ENCODE measurements around the gene RAD51B.
"Not testable (repeated sequence)": the region's sequence is repeated elsewhere in the genome, so short reads cannot be mapped to it uniquely, and the experiment has no call there.

RAD51B gene

DNA sequence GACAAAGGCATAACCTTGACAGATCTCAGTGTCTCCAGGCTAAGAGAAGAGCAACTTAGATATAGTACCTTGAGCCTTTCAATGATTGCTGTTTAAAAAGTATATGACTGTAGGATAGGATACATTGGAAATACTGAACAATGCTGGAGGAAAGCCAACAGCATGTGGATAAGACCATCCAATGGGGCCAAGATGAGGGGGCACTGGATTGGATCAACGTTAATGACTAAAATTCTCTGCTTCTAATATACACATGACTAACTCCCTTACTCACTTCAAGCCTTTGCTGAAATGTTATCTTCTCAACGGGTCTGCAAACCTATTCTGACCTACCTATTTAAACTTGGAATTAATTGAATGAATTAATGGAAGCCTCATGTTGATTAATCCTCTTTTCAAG, 354.9 kb downstream of the RAD51B start:
- no peak for DNase-seq (ENCODE audit: low read depth in 2 of 2)

DNA sequence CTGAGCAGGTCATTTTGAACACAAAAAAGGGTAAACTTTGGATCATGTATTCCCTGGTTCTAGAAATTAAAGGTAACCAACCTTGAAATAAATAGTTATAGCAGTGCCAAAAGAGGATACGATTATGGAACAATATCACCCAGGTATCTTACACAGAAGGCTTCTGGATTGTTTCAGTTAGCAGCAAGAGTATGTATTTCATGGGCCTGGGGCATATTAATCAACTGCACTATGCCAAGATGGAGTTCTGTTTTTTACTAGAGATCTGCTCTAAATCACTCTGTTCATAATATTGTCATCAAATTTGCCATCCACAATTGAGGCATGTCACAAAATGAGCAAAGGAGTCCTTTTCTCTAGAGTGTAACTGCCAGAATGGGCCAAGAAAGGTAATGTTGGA, 357.1 kb downstream of the RAD51B start:
- no peak for DNase-seq (ENCODE audit: low read depth in 2 of 2)

DNA sequence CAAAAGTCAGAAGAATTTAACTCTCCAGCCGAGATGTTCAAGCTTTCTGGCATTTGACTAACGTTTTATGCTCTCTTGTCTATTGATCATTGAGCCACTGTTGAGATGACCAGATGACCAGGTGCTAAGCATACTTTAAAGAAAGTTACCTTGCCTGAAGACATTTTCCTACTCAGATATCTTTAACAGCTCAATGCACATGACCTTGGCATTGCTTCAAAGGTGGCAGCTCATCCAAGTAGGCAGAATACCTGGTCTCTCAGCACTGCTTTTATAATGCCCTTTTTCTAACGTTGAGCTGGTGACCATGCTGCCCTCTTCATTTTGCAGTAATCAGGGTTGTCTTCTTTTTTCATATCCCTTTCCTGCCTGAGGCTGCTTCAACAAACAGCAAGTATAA, 358.1 kb downstream of the RAD51B start:
- no peak for DNase-seq (ENCODE audit: low read depth in 2 of 2)

DNA sequence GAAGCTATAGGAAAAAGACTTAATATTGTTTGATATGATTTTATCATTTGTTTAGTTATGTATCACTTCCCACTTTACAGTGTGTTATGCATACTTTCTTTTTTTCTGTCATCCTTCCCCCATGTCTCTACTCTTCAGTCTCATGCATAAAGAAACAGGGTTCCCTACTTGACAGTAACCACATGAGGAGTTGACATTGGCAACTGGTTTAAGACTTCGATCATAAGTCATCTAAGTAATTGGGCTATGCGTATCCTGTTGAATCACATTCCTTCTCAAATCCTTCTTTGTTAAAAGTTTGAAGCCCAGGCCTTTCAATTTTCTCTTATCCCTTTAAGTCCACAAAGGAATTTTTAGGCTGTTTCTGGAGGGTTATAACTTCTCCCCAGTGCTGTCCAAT, 358.7 kb downstream of the RAD51B start:
- DNase-seq (ENCODE audit: low read depth in 2 of 2): no peak

DNA sequence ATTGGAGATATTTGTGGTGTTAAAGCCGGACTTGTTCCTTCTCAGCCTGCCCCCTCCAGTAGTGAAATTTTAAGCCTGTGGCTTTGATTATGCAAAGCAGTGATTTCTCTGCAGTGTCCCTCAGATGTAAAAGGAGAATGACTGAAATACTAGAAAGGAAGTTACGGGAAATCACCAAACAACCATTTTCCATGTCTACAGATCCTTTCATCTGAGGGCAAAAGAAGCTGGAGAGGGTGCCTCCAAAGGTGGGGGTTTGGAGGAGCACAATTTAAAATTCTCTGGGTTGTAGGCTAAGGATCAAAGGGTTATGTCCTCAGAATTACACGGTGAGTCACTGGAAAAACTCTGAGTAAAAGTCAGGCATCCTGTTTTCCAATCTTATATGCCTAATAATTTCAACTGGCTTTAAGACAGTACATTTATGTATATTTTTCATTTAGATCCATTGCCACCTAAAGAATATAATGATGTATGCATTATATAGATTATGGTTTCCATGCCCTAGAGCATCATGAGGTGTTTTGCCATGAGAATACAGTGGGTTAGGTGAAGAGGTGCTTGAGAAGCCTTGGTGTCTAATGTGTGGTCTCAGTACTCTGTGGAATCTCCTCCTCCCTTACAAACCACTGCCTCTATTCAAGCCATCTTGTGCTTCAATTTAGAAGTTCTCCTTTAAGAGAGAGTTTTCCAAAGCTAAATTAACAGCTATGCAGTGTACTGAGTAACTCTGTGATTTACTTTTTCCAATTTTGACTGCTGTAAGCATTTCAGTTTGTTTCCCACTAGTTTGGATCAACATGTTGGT, 362.1 kb downstream of the RAD51B start:
- no peak for DNase-seq (ENCODE audit: low read depth in 2 of 2)

DNA sequence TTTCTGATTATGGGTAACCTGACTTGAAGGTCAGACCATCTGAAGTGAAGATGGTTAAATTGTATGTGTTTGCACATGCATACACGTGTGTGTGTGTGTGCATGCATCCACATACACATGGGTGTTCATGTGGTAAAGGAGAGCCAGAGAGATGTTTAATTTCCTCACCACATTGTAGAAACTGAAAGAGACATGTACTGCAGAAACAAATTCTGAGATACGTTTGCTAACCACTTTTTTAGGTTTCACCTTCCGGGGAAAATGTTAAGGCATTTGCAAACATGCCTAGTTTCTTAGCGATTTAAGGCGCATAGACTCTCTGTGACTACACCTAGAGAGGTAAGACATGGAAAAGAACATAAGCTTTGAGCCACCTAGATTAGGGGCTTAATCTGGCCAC, 362.9 kb downstream of the RAD51B start:
- no peak for DNase-seq (ENCODE audit: low read depth in 2 of 2)

DNA sequence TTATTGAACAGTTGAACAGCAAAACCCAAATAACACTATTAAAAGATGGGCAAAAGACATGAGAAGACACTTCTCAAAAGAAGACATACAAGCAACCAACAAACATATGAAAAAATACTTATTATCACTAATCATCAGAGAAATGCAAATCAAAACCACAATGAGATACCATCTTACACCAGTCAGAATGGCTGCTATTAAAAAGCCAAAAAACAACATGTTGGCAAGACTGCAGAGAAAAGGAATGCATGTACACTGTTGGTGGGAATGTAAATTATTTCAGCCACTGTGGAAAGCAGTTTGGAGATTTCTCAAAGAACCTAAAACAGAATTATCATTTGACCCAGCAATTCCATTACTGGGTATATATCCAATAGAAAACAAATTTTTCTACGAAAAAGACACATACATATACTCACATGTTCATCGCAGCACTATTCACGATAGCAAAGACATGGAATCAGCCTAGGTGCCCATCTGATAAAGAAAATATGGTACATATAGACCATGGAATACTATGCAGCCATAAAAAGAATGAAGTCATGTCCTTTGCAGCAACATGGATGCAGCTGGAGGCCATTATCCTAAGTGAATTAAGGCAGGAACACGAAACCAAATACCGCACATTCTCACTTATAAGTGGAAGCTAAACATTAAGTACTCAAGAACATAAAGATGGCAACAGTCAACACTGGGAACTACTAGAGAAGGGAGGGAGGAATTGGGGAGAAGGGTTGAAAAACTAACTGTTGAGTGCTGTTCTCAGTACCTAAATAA, 367.1 kb downstream of the RAD51B start:
- DNase-seq (ENCODE audit: low read depth in 2 of 2): not testable (repeated sequence)

DNA sequence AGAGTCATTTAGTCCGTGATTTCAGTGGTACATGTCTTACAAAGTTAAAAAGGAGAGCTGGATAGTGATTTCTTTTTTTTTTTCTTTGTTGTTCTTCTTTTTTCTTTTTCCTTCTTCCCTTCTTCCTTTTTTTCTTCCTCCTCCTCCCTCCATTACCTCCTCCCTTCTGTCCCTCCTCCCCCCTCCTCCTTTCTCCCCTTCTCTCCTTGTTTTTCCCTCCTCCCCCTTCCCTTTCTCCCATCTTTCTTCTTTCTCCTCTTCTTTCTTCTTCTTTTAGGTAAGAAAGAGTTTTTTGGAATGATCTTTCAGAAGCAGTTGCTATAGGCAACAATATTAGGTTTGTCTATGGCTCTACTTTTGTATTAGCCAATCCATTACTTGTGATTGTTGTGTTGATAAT, 368.6 kb downstream of the RAD51B start:
- DNase-seq (ENCODE audit: low read depth in 2 of 2): no peak

DNA sequence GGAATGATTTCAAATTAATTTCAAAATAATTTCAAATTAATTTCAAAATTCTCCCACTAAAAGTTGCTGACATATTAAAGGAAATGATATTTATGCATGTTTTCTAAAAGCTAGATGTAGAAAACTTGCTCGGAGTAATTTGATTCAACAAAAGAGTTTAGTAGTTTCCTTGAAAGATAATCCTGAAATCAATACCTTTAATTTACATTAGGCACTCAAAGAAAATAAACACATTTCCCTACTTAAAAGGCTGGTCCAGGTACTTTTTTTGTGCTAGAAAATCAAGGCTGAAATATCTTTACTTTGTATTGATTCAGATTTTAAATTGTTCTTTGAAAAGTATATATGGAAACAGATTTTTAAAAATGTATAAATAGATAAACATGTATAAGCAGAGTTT, 370.5 kb downstream of the RAD51B start:
- no peak for DNase-seq (ENCODE audit: low read depth in 2 of 2)

DNA sequence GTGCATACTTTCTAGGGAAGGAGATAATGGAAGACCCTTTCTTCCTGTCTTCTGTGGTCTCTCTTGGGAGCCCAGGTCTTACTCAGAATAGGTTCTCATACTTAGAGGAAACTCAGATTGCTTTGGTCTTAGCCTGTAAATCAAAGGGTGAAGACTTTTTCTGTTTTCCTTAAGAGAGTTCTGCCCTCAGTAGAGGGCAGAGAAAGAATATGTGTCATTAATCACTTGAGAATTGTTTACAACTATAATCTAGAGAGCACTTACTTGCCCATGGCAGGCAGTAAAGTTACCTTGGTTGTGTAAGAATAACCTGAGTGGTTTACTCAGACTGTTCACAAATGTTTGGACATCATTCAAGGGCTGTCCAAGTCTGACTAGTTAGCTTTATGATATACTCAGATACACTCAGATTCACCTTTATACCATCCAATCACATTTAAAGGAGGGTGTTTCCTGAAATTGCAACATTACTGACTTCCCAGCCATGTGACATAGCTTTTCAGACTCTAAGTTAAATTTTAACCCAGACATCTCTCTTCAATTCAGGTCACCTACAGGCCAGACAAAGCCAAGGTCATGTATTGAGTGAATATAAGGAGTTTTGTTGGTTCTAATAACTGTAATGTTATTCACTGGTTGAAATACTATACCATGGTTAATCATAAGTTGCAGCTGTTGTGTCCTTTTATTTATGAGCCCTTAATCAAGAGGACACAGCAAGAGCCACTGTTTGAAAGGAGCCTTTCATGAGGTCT, 372.2 kb downstream of the RAD51B start:
- no peak for DNase-seq (ENCODE audit: low read depth in 2 of 2)

DNA sequence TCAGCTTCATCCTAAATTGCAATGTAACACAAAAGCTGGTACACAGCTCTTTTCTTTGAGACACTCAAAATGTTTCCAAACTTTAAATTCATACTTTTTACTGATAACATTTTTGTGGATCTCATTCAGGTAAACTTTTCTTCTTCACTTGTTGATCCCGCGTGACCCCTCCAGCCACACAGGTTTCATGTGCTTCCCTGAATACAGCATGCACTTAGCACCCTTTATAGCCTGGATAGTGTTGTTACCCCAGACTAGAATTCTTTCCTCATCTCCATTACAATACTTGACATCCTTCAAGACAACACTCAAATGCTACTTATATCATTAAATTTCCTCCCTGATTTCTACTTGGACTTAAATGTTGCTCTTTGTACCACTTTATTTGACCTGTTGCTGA, 373.4 kb downstream of the RAD51B start:
- DNase-seq (ENCODE audit: low read depth in 2 of 2): no peak

DNA sequence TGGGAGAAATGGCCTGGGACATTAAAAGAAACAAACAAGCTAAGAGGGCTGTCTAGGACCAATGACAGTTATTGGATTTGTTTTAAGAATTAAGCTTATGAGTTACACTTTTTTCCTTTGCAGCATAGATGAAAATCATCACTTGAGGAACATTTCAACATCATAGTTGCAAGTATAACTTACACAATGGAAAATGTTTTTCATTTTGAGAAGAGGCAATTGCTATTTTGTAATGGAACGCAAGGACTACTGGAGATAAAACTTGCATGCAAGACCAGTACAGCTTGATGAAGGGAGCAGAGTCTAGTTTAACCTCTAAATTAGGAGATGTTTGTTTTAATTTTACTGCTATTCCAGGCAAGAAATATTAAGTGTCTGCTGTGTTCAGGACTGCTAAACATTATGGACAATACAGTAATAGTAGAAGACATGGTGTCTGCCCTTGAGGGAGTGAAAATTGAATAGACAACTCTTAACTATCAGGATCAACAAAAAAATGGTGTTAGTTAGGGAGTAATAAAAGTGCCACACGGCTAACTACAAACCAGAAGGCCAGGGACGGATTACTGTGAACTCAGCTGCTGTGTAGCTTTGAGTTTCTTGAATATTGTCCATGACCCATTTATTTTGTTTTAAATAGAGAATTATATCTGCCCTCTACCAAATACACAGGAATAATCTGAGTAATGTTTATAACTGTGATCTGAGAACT, 374.5 kb downstream of the RAD51B start:
- no peak for DNase-seq (ENCODE audit: low read depth in 2 of 2)

DNA sequence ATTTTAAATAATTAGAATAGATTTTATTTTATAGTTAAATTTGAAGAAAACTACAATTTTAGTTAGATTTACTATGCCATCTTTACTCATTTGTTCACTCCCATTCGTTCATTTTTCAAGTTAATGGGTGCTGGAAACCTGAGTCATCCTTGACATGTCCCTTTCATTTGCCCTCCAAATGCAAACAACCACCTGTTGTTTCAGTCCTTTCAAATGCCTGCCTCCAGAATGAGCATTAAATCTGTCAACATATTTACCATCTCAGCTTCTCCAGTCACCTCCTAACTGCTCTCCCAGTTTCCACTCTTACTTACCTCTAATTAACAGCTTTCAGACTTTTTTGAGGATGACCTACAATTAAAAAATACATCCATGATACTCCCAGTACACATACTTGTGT, 375.5 kb downstream of the RAD51B start:
- no peak for DNase-seq (ENCODE audit: low read depth in 2 of 2)

DNA sequence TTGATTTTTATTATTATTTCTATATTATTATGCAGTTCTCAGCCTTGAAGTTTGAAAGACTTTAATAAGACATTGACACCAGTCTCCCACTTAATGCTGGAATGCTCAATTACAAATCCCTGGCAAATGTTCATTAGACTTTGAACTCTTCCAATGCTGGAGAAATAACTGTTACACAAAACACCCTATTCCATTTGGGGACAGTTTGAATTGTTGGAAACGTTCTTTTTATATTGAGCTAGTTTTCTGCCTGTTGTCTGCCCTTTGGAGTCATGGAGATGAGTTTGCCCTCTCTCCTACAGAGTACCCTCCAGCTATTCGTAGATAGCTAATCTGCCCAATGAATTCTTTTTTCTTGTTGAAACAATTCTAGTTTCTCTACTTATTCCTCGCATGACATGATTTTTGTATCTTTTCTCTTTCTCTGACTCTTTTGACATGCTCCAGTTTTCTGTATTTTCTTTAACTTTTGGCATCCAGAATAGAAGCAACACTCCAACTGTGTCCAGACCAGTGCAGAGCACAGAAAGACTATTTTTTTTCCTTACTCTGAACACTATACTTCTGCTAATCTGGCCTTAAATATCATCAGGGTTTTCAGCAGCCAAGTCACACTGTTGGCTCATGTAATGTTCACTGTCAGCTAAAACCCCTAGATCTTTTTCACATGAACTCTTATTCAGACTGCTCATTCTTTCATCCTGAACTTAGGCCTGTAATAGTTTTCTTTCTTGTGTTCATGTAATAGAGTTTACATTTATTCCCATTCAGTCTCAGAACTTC, 379.3 kb downstream of the RAD51B start:
- no peak for DNase-seq (ENCODE audit: low read depth in 2 of 2)

DNA sequence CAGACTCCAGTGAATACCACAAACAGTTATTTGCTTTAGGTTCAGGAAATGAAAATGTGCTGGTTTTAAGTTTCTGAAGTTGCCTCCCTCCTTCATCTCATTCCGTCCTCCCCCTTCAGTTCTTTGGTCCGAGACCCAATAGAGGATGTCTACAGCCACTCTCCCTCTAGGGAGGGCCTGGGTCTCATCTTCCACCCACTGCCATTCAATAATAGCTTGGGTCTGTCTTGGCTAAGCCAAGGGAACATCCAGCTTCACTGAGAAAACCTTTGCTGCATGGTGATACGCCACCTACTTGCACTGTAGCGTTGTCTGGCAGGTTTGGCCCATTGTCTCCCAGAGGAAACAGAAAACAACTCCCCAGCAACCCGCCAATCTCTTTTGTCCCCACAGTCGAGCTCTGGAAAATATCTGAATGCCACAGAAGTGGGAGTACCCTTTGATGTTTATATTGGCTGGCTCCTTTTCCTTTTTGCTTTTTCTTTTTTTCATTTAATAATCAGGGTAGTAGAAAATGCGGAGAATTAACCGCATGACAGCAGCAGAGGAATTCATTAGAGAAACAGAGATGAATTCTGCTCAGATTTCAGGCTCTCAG, 380.1 kb downstream of the RAD51B start:
- DNase-seq (ENCODE audit: low read depth in 2 of 2): no peak

DNA sequence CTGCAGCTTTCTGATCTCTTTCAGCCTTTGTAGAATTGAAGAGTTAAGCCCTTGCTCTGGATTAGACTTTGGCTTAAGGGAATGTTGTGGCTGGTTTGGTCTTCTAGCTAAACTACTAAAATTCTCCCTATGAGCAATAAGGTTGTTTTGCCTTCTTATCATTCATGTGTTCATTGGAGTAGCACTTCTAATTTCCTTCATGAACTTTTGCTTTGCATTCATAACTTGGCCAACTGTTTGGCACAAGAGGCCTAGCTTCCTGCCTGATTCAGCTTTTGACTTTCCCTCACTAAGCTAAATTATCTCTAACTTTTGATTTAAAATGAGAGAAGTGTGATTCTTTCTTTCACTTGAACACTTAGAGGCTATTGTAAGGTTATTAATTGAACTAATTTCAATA, 384.3 kb downstream of the RAD51B start:
- no peak for DNase-seq (ENCODE audit: low read depth in 2 of 2)

DNA sequence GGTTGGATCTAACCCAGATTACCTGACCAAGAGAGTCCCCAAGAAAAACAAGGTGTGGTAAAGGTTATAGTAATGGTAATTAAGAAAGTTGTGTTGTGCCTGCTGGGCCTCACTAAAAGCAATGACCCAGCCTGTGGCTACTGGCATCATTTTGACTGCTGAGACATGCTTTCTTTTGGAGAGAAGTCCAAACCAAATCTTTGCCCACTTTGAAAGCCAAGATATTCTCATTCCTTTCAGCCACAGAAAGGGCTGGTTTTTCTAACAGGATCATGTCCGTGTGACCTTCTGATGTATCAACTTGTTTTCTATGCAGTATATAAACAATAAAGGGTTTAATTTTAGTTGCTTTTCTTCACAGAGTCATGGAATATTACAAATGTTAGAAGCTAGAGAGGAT, 388.6 kb downstream of the RAD51B start:
- DNase-seq (ENCODE audit: low read depth in 2 of 2): no peak

DNA sequence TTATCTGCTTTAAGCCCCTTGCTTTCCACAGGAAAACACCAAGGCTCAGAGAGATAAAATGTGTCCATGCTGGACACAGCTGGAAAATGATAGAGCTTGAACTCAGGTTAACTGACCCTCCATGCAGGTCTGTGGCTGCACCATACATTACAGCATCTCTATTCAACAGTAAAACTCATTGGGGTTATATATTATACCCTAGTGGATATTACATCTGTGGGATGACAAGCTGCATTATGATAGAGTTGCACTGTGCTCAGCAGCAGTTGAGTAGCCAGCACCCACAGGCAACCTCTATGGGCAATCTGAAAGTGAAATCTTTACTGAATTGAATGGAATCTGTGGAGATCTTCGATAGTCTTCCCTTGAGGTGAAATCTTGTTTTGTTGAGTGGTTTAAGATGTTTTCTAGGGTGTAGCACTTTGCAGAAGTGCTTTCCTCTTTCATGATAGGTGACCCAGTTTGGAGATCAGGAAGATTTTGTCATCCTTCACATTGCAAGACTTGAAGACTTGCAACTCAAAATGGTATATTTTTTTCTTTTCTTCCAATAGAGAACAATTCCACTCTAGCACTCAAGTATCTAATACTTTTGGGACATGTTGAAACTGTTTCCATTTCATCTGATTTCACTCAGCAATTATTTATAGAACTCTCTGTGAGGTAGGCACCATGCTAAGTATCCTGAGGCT, 389.2 kb downstream of the RAD51B start:
- DNase-seq (ENCODE audit: low read depth in 2 of 2): no peak

DNA sequence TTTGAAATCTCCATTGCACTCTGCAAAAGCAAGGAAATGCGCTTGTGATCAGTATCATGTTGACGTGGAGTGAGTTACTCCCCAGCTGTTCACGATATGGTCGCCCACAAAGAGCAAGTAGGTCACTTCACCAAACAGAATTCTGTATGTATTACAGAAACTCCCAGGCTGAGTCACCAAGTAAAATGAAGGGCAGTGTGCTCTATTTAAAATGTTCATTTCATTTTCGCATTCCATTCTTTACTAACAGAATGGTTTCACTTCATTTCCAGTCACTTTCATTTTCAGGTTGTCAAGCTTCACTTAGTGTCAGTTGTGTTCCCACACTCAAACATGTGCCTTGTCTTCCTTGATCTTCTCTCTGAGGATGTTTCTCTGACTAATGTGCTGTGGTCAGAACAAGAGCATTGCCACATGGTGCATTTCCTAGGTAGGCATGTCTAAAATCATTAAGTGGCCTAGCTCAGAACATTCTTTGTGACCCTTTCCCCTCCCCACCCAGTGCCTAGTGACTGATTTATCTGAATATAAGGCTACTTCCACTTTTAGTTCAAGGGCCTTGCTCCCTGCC, 391.2 kb downstream of the RAD51B start:
- peak in 1 of 2 donors; percentile 9 for DNase-seq (ENCODE audit: low read depth in 2 of 2)

DNA sequence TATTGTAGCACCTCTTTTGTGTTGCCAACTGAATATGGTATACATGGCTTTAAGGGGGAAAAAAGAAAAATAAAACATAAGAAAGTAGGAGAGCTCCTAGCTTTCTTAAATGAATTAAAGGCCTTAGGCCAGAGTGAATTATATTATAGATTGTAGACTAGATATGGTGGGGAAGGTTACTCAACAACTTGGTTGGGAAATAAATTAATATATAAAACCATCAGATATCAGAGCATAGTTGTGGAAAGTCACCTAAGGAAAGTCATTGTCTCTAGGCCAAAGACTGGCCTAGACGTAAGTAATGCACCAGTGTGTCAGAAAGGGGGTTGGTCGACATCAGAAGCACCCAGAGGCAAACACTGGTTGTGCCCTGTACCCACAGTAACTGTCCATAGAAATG, 391.8 kb downstream of the RAD51B start:
- no peak for DNase-seq (ENCODE audit: low read depth in 2 of 2)
